EH (cell line): ENCODE data around the gene ISCA1.
A peak's percentile ranks its signal among the peaks of the same experiment; 100 is the strongest.

Experiments used
- DNase-seq: peaks from one replicate; pipeline ENCODE4 v3.0.0-alpha.2; 2015; ENCODE audit warnings: low read depth

Gene ISCA1

DNA sequence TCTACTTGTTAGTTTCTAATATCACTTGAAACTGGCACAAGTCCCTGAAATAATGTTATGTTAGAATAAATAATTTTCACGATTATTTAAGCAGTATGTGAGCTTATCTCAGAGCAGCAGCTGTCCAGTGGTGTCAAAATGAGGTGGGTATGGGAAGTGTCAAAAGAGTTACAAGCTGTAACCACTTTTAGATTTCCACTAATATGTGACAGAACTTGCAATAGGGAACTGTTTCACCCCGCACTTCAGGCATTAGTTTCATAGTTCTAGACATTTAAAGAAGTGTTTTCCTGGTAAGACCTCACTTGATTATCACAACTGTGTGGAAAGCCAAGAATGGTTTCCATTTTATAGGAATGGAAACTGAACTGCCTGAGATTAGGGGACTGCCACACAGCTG lies 2.9 kb upstream of the ISCA1 start:
- no peak for DNase-seq

- peak; percentile 94 for DNase-seq
Measured at GRCh38 chr9:86282979-86283535, 719 bp upstream of the ISCA1 start.

DNA sequence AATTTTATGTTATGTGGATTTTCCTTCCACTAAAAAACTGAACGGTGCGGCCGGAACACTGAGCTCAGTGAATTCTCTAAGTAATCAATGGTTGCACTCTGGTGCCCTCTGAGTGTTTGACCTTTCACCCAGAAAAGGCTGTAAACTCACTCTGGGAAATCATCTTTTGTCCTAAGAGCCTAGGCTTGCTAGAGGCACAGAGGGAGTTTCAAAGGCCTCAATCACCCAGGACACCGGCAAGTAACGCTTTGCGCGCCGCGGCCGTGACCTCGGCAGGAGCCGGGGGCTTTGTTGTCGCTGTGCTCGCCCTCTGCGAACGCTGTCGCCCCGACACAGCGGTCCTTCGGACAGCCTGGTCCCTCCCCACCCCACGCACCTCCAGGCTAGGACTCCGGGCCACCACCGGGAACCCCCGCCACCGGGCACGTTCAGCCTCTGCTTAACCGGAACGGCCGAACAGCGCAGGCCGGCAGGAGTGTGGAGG lies 703 bp downstream of the ISCA1 start:
- no peak for DNase-seq

DNA sequence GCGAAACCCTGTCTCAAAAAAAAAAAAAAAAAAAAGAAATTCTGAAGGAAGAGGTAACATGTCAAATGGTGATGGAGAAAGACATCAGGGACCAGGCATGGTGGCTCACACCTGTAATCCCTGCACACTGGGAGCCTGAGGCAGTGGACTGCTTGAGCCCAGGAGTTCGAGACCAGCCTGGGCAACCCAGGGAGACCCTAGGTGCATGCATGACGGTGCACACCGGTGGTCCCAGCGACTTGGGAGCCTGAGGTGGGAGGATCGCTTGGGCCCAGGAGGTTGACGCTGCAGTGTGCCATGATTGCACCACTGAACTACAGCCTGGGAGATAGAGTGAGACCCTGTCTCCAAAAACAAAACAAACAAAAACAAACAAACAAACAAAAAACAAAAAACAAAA lies 1.8 kb downstream of the ISCA1 start:
- DNase-seq = no peak

- no peak for DNase-seq
Measured at GRCh38 chr9:86279839-86280238, 2.5 kb downstream of the ISCA1 start.

DNA sequence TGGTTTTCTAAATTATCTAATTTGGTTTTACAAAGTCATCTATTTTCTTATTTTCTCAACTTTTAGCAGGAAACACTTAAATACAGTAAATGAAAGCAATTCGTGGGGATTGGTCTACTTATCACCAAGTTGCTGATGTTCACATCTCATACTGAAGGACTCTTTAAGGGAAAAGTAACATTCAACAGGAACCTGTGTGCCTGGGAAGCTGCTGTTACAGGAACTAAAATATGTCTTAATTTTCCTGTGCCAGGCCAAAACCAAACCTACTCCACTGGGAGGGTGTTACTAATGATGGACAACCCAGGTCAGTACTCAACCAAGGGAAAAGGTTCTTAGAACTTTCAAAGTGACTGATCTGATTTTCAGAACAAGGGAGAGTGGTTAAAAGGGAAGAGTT lies 5.3 kb downstream of the ISCA1 start:
- DNase-seq = no peak

GRCh38 chr9:86275962-86276361 lies 6.4 kb downstream of the ISCA1 start:
- DNase-seq = peak; percentile 21

DNA sequence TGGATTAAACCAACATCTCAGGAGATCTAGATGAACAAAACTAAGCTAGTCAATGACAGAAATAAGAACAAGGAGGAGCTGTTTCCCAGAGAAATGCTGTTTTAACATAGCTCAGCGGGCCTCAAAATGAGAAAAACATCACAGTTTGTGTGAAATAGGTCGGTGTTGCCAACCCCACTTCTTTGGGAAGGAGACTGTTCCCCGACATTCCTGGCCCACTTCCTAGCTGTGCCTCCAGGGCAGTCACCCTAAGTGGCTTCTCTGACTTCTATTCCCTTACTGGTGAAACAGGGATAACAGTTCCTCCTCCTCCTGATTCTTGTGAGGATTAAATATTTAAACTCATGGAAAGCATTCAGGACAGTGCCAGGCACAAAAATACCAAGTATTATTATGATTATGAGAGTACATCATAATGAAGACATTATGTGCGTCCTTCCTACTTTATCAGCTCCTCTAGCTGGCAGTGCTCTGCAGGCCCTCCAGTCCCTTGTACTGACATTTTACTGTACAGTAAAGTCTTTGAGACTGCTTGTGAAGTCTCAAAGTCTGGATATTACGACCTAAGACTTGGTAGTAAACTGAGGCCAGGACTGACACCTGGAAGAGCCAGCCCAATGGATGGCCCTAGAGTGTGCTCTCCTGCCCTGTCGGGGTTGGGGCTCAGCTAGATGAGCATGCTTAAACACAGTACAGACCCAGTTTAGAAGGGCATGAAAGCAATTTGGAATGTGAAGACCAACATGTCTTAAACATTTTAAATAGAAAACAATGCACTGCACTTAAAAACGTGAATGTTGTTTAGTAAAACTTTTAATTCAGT lies 7.3 kb downstream of the ISCA1 start:
- DNase-seq = no peak

DNA sequence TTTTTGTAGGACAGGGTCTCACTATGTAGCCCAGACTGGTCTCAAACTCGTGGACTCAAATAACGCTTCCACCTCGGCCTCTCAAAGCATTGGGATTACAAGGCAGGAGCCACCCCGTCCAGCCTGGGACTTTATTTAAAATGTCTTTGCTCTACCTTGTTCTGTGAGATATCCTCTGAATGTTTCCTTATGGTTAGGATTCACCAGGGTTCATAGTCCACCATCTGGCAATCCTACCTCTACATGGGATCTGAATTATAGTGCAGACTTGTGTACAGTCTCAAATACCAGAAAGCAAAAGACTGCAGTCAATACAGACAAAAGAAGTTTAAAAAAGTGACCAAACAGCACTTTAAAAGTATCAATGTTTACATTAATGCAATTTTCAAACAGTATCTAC lies 10.1 kb downstream of the ISCA1 start:
- no peak for DNase-seq

GRCh38 chr9:86263876-86264275 lies 18.5 kb downstream of the ISCA1 start:
- DNase-seq = no peak

GRCh38 chr9:86262492-86262891 lies 19.8 kb downstream of the ISCA1 start:
- no peak for DNase-seq

DNA sequence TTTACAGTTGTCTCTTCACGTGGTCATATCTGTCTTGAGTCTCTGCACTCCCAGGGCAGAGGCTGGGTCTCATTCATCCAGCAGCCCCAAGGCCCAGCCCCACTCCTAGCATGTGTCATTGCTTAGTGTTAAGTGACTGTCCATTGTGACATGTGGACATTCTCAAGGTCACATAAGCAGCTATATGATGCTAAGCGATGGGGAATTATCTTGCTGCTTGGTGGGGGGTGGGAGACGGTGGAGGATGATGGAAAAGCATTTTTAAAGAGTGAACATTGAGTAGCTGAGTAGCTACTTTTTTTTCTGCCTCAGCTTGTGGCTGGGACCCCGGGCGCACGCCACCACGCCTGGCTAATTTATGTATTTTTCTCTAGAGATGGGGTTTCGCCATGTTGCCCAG lies 22.8 kb downstream of the ISCA1 start, which contains the start of gene C9orf153:
Gene C9orf153, minus strand, starts transcription at position 101 of the 400 bp plus-strand sequence. CDS start 30,054 bp downstream, outside the sequence.
- DNase-seq = no peak

- no peak for DNase-seq
Measured at GRCh38 chr9:86257391-86257790, 24.9 kb downstream of the ISCA1 start.

DNA sequence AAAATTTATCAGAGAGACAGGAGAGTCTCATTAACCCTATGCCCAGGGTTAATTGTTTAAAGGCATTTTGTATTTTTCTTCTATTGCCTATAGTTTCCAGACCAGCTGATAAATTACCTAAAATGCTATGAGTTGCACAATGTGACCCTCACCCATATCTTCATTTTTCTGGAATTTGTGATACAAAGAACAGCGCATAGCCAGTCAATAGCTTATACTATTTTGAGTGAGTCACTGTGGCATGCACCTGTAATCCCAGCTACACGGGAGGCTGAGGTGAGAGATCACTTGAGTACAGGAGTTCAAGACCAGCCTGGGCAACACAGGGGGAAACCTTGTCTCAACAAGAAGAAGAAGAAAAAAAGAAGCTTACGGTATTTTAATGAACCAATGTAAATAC lies 25.7 kb downstream of the ISCA1 start:
- no peak for DNase-seq

DNA sequence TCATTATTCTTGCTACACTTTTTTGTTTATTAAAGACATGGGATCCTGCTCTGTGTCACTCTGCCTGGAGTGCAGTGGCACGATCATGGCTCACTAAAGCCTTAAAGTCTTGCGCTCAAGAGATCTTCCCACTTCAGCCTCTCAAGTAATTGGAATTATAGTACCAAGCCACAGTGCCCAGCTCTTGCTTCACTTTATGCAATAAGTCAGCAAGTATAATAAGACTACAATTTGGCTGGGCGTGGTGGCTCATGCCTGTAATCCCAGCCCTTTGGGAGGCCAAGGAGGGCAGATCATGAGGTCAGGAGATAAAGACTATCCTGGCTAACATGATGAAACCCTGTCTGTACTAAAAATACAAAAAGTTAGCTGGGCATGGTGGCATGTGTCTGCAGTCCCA lies 28.8 kb downstream of the ISCA1 start:
- DNase-seq = no peak

DNA sequence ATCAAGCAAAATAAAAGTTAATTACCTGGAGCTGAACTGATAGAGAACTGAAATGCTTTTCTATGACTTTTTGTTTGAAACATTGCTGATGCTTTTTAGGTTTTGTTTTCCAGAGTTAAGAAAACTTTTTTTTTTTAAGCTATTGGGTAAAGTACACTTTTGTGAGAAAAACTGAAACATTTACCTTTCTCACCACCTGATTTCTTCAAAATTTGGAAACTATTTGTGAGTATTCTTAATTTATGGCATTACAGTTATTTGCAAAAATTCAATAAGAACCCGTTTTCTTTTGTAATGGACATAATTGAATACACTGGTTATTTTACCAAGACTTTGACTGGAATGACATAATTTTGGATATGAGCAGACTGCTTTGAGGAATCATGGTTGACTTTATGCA lies 29.5 kb downstream of the ISCA1 start:
- DNase-seq = no peak

DNA sequence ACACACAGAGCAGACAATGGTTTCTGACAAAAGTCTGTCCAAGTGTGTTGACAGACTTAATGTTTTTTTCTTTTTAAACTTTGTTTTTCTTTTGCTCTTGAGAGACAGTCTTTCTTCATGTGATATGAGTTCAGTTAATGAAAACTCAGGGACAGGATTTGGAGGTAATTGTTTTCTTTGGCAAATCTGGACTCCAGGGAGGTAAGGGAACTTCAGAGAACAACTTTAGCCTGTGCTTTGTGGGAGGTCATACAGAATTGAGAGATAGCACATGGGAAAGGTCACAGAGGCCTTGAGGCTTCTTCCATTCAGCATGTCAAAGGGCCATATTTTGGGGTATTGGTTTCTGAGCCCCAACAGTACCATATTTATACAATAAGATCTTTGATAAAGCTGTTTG lies 32.2 kb downstream of the ISCA1 start:
- no peak for DNase-seq

DNA sequence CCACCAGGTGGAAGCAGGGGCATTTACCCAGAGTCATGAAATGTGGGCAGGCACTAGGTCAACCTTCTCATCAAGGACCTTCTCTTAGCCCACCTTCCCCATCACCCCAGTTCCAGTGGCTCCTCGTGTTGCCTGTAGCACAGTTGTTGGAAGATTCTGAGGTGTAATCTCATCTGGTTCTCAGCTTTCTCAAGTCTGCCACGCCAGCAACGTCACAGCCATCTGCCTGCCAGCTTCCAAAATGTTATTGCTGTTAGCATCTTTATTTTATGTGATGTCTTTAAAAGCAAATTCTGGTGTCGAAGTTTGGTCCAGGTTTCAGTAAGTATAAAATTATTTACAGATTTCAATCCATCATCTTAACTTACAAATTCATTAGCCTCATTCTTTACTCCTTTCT lies 33.6 kb downstream of the ISCA1 start:
- DNase-seq = no peak

DNA sequence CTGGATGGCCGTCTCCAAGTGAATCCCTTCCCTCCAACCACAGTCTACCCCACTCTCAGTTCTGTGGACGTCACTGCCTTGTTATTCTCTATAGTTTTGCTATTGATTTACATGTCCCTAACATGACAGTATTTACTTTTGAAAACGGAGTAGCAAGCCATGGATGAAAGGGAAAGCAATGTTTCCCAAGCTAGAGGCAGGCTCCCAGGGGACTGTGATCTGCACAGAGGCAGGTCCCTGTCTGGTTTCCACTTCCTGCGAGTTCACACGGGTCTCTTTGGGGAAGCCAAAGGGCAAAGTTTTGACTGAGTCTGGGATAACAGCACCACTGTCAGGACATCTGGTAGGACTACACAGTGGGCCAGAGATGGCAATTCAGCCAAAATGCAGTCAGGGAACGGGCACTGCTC lies 35.6 kb downstream of the ISCA1 start:
- DNase-seq = no peak

- no peak for DNase-seq
Measured at GRCh38 chr9:86242071-86242470, 40.3 kb downstream of the ISCA1 start.

- DNase-seq = no peak
Measured at GRCh38 chr9:86241216-86241615, 41.1 kb downstream of the ISCA1 start.

GRCh38 chr9:86238861-86239770 lies 43.2 kb downstream of the ISCA1 start:
- DNase-seq = no peak

DNA sequence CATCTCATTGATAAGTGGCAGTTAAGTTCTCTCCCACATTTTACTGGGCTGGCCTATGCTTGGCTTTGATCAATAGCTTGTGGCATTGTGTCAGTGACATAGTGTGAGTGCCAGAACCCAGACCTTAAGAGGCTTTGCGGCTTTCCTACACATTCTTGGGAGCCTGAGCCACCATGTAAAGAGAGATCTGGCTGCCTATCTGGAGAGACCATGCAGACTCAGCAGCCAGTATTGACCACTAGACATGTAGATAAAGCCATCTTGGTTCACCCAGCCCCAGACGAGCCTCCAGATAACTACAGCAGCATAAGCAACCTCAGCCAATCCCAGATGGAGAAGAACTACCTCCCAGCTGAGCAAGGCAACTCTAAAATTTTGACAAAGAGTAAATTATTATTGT lies 51.5 kb downstream of the ISCA1 start:
- DNase-seq = no peak
